Liver (tissue), 9 donors: Measurements from ENCODE around the gene CBFA2T2. TPM values are rescaled to one million over a fixed set of nuclear protein-coding genes. Genes with fewer than 3 reads are reported as not detected.

Experiments used
- DNase-seq: peaks from one replicate; pipeline ENCODE4 v3.0.0-alpha.2; 2017; ENCODE audit warnings: low spot score
- H3K27ac ChIP-seq, 2 donors: one replicate each; pipeline ENCODE4 v1.7.0; 2013; ENCODE audit warnings: inconsistent platforms in 2 of 2, low read length in 2 of 2, control low read depth in 1 of 2, low read depth in 1 of 2, mild to moderate bottlenecking in 1 of 2
- H3K27me3 ChIP-seq, 4 donors: one replicate each; pipeline versions ENCODE4 v1.6.1 to v1.7.0; 2013; ENCODE audit warnings: low read length in 3 of 4, inconsistent platforms in 1 of 4, mild to moderate bottlenecking in 1 of 4, moderate library complexity in 1 of 4; ENCODE audit not compliant: control insufficient read depth in 4 of 4, insufficient read depth in 4 of 4
- H3K36me3 ChIP-seq, 4 donors: one replicate each; pipeline versions ENCODE4 v1.6.1 to v1.7.0; 2013; ENCODE audit warnings: low read length in 3 of 4, mild to moderate bottlenecking in 3 of 4, low read depth in 1 of 4, moderate library complexity in 1 of 4; ENCODE audit not compliant: control insufficient read depth in 4 of 4, insufficient read depth in 3 of 4
- H3K4me1 ChIP-seq, 4 donors: one replicate each; pipeline versions ENCODE4 v1.6.1 to v1.7.0; 2013; ENCODE audit warnings: low read length in 3 of 4, mild to moderate bottlenecking in 3 of 4, moderate library complexity in 1 of 4; ENCODE audit not compliant: control insufficient read depth in 4 of 4, insufficient read depth in 4 of 4
- H3K4me3 ChIP-seq, 3 donors: one replicate each; pipeline versions ENCODE4 v1.6.1 to v1.7.0; 2013; ENCODE audit warnings: low read length in 3 of 3, control low read depth in 1 of 3, low read depth in 1 of 3, mild to moderate bottlenecking in 1 of 3
- H3K9ac ChIP-seq, 2 donors: one replicate each; pipeline ENCODE4 v1.7.0; 2013; ENCODE audit warnings: low read length in 2 of 2, mild to moderate bottlenecking in 2 of 2, moderate library complexity in 2 of 2, control low read depth in 1 of 2, low read depth in 1 of 2
- H3K9me3 ChIP-seq, 4 donors: one replicate each; pipeline versions ENCODE4 v1.6.1 to v1.7.0; 2013; ENCODE audit warnings: low read length in 3 of 4; ENCODE audit not compliant: control insufficient read depth in 4 of 4
- ATF3 ChIP-seq: IDR thresholded peaks from 2 replicates; pipeline ENCODE4 v1.6.1; 2016; ENCODE audit warnings: antibody characterized with exemption
- CTCF ChIP-seq: fragments of 150-350 bp; IDR thresholded peaks from 2 replicates; pipeline ENCODE4 v1.5.1; 2017; ENCODE audit warnings: improper control_type of control experiment, low read depth, low read length; ENCODE audit not compliant: missing input control
- EGR1 ChIP-seq, 2 donors: IDR thresholded peaks; 2 replicates each; pipeline ENCODE4 v1.6.1; 2016 to 2018; ENCODE audit warnings: antibody characterized with exemption in 2 of 2, low read depth in 2 of 2
- FOXA1 ChIP-seq: IDR thresholded peaks from 2 replicates; pipeline ENCODE4 v1.6.1; 2016; ENCODE audit warnings: antibody characterized with exemption
- FOXA2 ChIP-seq: IDR thresholded peaks from 2 replicates; pipeline ENCODE4 v1.6.1; 2016; ENCODE audit warnings: antibody characterized with exemption
- GABPA ChIP-seq, 2 donors: IDR thresholded peaks in 1 of 2; conservative IDR thresholded peaks in 1 of 2; 2 replicates each; pipeline ENCODE4 v1.6.1; 2016; ENCODE audit warnings: antibody characterized with exemption in 2 of 2, mild to moderate bottlenecking in 1 of 2, moderate library complexity in 1 of 2
- HNF4A ChIP-seq, 2 donors: conservative IDR thresholded peaks; 2 replicates each; pipeline ENCODE4 v1.6.1; 2016; ENCODE audit warnings: antibody characterized with exemption in 2 of 2, mild to moderate bottlenecking in 2 of 2
- HNF4G ChIP-seq: IDR thresholded peaks from 2 replicates; pipeline ENCODE4 v1.6.1; 2016; ENCODE audit warnings: antibody characterized with exemption
- JUND ChIP-seq, 2 donors: IDR thresholded peaks; 2 replicates each; pipeline ENCODE4 v1.6.1; 2016; ENCODE audit warnings: antibody characterized with exemption in 2 of 2
- MAX ChIP-seq: IDR thresholded peaks from 2 replicates; pipeline ENCODE4 v1.6.1; 2016; ENCODE audit warnings: antibody characterized with exemption
- NR2F2 ChIP-seq: IDR thresholded peaks from 2 replicates; pipeline ENCODE4 v1.6.1; 2016; ENCODE audit warnings: antibody characterized with exemption
- RAD21 ChIP-seq, 2 donors: IDR thresholded peaks; 2 replicates each; pipeline ENCODE4 v1.6.1; 2016; ENCODE audit warnings: antibody characterized with exemption in 2 of 2, mild to moderate bottlenecking in 2 of 2
- REST ChIP-seq: IDR thresholded peaks from 2 replicates; pipeline ENCODE4 v1.6.1; 2016; ENCODE audit warnings: antibody characterized with exemption, mild to moderate bottlenecking
- RXRA ChIP-seq, 2 donors: IDR thresholded peaks; 2 replicates each; pipeline ENCODE4 v1.6.1; 2017 to 2018; ENCODE audit warnings: antibody characterized with exemption in 2 of 2, mild to moderate bottlenecking in 1 of 2
- SP1 ChIP-seq: IDR thresholded peaks from 2 replicates; pipeline ENCODE4 v1.6.1; 2018; ENCODE audit warnings: antibody characterized with exemption, mild to moderate bottlenecking
- TAF1 ChIP-seq: conservative IDR thresholded peaks from 2 replicates; pipeline ENCODE4 v1.6.1; 2016; ENCODE audit warnings: antibody characterized with exemption, mild to moderate bottlenecking
- YY1 ChIP-seq: IDR thresholded peaks from 2 replicates; pipeline ENCODE4 v1.6.1; 2016; ENCODE audit warnings: antibody characterized with exemption, mild to moderate bottlenecking
- ZBTB33 ChIP-seq: IDR thresholded peaks from 2 replicates; pipeline ENCODE4 v1.6.1; 2016; ENCODE audit warnings: antibody characterized with exemption
- WGBS: extraction: QIAGEN DNeasy Blood & Tissue Kit; methylation state at CpG from one replicate; pipeline ENCODE4 v1.1.7; 2013; 5-methylcytosine and 5-hydroxymethylcytosine counted together
- polyA plus RNA-seq, 2 donors: library from polyadenylated mRNA; stranded (reverse) in 1 of 2; unstranded in 1 of 2; fragments of 200-250 nt in 1 of 2; fragments of >200 nt in 1 of 2; fragmentation: Nextera tagmentation in 1 of 2; extraction: Ambion mirVana in 1 of 2; gene quantifications; one replicate each; pipeline versions ENCODE4 v1.2.1 to v1.2.3, GENCODE V29; 2013 to 2015
- total RNA-seq, 2 donors: library from RNA; depleted of rRNA; stranded (reverse); fragments of >200 nt; gene quantifications; one replicate each; pipeline ENCODE4 v1.2.3, GENCODE V29; 2014
- donor health status: healthy.
- donor health status: healthy.
- donor health status: healthy.
- donor health status: healthy.
- donor health status: healthy.

CBFA2T2 gene
- total and polyA plus RNA-seq, 4 donors: 2.0 to 5.5 (median 5.3) TPM

- H3K9me3 ChIP-seq: no peaks in the 10 kb centered on the region
- no peak for DNase-seq
- no peak for TF ChIP-seq ZBTB33
- TF ChIP-seq GABPA (IDR thresholded peaks at IDR 0.05 in 1 of 2, conservative IDR thresholded peaks at IDR 0.05 in 1 of 2): no peak
- TF ChIP-seq YY1: no peak
- no peak for TF ChIP-seq ATF3
- no peak for TF ChIP-seq RXRA (IDR thresholded peaks at IDR 0.05)
- no peak for TF ChIP-seq HNF4G
- no peak for TF ChIP-seq SP1
- TF ChIP-seq FOXA2: no peak
- TF ChIP-seq FOXA1: no peak
- no peak for TF ChIP-seq MAX
- no peak for TF ChIP-seq EGR1 (IDR thresholded peaks at IDR 0.05; ENCODE audit: low read depth in 2 of 2)
- no peak for TF ChIP-seq CTCF
- no peak for TF ChIP-seq HNF4A (conservative IDR thresholded peaks at IDR 0.05)
- no peak for TF ChIP-seq JUND (IDR thresholded peaks at IDR 0.05)
- TF ChIP-seq NR2F2: no peak
- no peak for TF ChIP-seq RAD21 (IDR thresholded peaks at IDR 0.05)
- no peak for TF ChIP-seq TAF1
- TF ChIP-seq REST: no peak
- peaks cover 0 to 2% (median 0%) of the 10 kb centered on the region in 4 donors for H3K4me1 ChIP-seq
- H3K36me3 ChIP-seq: no peaks in the 10 kb centered on the region
- WGBS: 89% methylated on average over 11 of the region's 11 CpGs
- no peak overlapping the region for H3K9ac ChIP-seq
- H3K27ac ChIP-seq: no peak overlapping the region
- no peak overlapping the region for H3K4me3 ChIP-seq
- no peaks in the 10 kb centered on the region for H3K27me3 ChIP-seq
These were observed 14.9 kb upstream of the CBFA2T2 start for GRCh38 chr20:33474963-33475362.
